Fibroblast of lung (primary cell): ENCODE measurements around the gene NUP93.

ENCODE experiments used
- EZH2 ChIP-seq: IDR thresholded peaks from 2 replicates; pipeline ENCODE4 v1.5.1; 2012; ENCODE audit warnings: low read length, control low read depth, mild to moderate bottlenecking; ENCODE audit errors: missing control alignments
- TF ChIP-seq, protein P1 (sequence below), 2 donors: IDR thresholded peaks in 1 of 2; conservative IDR thresholded peaks in 1 of 2; 1 replicate in 1 of 2; 2 replicates in 1 of 2; pipeline ENCODE4 v1.5.1; 2011 to 2012; ENCODE audit warnings: low read length in 2 of 2, control low read depth in 1 of 2, inconsistent platforms in 1 of 2, low read depth in 1 of 2, mild to moderate bottlenecking in 1 of 2

DNA sequence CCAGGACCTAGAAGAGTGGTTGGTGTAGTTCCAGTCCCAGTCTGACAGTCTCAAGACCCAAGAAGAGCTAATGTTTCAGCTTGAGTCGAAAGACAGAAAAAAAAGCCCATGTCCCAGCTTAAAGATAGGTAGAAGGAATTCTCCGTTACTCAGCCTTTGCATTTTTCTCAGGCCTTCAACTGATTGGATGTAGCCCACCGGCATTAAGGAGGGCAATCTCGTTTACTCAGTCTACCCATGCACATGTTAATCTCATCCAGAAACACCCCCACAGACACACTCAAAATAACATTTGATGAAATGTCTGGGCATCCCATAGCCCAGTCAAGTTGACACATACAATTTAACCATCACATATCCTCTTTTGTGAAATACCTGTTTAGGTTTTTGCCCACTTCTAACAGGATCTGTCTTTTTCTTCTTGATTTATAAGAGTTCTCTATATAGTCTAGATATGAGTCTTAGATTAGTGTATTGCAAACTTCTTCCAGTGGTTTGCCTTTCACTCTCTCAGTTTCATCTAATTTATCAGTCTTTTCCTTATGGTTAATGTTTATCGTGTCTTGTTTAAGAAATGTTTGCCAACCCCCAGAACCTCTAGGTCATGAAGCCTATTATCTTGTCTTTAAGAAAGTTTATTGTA, 7.6 kb upstream of the NUP93 start:
- TF ChIP-seq, protein P1, sequence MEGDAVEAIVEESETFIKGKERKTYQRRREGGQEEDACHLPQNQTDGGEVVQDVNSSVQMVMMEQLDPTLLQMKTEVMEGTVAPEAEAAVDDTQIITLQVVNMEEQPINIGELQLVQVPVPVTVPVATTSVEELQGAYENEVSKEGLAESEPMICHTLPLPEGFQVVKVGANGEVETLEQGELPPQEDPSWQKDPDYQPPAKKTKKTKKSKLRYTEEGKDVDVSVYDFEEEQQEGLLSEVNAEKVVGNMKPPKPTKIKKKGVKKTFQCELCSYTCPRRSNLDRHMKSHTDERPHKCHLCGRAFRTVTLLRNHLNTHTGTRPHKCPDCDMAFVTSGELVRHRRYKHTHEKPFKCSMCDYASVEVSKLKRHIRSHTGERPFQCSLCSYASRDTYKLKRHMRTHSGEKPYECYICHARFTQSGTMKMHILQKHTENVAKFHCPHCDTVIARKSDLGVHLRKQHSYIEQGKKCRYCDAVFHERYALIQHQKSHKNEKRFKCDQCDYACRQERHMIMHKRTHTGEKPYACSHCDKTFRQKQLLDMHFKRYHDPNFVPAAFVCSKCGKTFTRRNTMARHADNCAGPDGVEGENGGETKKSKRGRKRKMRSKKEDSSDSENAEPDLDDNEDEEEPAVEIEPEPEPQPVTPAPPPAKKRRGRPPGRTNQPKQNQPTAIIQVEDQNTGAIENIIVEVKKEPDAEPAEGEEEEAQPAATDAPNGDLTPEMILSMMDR (conservative IDR thresholded peaks at IDR 0.05 in 1 of 2, IDR thresholded peaks at IDR 0.05 in 1 of 2; ENCODE audit: low read depth in 1 of 2, low read length in 2 of 2) = no peak
- no peak for TF ChIP-seq EZH2
